Activated CD8-positive, alpha-beta memory T cell treated with anti-CD3 and anti-CD28 coated beads for 36 hours (primary cell): ENCODE measurements around the gene KRT26. TPM values are rescaled to one million over a fixed set of nuclear protein-coding genes. Genes with fewer than 3 reads are reported as not detected.
"Not testable (repeated sequence)": the region's sequence is repeated elsewhere in the genome, so short reads cannot be mapped to it uniquely, and the experiment has no call there.

Source experiments
- CTCF ChIA-PET: fragments of 350-600 bp; sonication (Branson Sonifier 250); formaldehyde crosslinking; loops from one replicate; lab custom pipeline; 2021; ENCODE audit warnings: antibody characterized with exemption; lab: Charles Lee
- POLR2A ChIA-PET: fragments of 350-600 bp; sonication (Branson Sonifier 250); formaldehyde crosslinking; loops from one replicate; lab custom pipeline; 2021; ENCODE audit warnings: antibody characterized with exemption; lab: Charles Lee
- total RNA-seq, 2 experiments: library from RNA; stranded (reverse); gene quantifications; one replicate each; pipeline ENCODE4 v1.2.3, GENCODE V29; 2021

KRT26 gene, protein sequence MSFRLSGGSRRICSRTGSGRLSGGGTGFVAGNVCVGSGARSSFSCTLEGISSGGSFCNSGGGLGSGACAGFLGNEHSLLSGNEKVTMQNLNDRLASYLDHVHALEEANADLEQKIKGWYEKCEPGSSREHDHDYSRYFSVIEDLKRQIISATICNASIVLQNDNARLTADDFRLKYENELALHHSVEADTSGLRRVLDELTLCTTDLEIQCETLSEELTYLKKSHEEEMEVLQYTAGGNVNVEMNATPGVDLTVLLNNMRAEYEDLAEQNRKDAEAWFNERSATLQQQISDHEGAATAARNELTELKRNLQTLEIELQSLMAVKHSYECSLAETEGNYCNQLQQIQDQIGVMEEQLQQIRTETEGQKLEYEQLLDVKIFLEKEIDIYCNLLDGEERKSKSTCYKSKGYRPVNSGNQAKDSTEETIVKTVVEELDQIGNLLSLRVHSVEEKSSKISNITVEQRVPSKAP
- not detected for total RNA-seq

DNA sequence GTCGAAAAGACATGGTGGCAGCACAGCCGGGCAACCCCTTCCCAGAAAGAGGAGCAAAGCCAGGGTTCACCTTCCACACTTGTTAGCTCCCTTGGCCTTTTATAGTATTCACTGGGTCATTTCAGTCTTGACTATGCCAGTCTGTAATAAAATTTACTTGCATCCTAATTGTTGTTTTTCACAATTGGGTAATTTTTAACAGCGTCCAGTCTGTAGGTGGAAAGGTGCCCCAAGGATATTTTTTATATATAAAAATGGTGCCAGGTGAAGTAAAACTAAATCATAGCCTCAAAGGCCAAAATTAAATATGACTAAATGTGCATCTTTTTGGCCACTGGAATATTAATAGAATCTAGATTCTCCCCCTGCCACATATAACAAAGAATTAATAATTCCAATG is at the start of gene KRT26:
TSS of gene KRT26 (minus strand) at position 101 of the 400 bp plus-strand sequence. CDS start at position 13, 88 bp downstream.
- ChIA-PET CTCF (no interaction called here), POLR2A (no interaction called here)

GRCh38 chr17:40821536-40821935 is 49.5 kb upstream of the KRT26 start:
- POLR2A ChIA-PET, result no interaction called here
- CTCF ChIA-PET, result interaction anchor here (0.6 kb wide), 1 partner anchor 161 kb away, joined by 5 read pairs; no protein-coding TSS in a partner anchor

GRCh38 chr17:40820228-40820838 is 48.3 kb upstream of the KRT26 start:
- ChIA-PET CTCF (no interaction called here), POLR2A (no interaction called here)

DNA sequence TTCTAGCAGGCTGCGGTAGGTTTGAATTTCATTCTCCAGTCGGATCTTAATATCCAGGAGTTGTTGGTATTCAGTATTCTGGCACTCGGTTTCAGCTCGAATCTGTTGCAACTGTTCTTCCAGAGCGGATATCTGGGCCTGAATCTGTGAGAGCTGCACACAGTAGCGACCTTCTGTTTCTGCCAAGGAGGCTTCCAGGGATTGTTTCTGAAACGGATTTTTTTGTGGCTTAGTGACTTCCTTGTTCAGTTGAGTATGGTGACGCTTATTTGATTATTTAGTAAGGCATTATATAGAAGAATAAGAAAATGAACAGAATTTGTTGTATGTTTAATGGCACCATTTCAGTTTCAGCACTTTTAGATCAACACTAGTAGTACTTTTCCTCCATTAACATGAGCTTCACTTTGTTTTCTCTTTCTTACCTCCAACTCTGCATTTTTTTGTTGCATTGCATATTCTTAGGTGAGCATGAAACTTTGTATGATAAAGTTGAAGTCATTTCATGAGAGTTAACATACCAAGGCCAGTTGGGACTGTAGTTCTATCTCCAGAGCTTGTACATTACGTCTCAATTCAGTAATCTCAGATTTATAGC is 47.6 kb upstream of the KRT26 start:
- ChIA-PET POLR2A (no interaction called here), CTCF (interaction anchor here (0.7 kb wide), 1 partner anchor 843 kb away, joined by 3 read pairs; no protein-coding TSS in a partner anchor)

DNA sequence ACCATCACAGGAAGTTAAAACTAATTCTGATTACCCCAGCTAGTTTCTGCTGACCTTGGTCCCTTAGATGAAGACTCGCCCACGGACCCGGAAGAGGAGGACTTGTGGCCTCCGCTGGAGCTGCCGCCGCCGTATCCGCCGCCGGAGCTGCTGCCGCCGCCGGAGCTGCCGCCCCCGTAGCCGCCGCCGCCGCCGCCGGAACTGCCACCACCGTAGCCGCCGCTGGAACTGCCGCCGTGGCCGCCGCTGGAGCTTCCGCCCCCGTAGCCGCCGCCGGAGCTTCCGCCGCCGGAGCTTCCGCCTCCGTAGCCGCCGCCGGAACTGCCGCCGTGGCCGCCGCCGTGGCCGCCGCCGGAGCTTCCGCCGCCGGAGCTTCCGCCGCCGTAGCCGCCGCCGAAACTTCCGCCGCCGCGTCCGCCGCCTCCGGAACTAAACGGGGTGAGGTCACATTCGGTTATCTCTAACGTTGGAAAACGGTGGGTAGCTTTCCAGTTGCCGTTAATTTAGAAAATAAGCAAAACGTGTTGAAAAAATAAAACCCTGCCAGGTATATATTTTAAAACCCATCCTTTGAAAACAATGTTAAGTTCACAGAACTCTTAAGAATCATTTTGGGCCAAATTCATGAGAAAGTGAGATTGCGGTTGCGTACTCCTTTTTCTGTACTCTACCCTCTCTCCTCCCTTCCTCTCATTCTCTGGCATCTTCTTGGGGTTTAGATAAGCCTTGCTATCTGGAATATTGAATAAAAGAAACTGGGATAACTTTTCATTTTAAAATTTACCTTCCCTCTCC is 46.9 kb upstream of the KRT26 start:
- POLR2A ChIA-PET, result interaction anchor here (0.6 to 1.2 kb wide), 4 partner anchors 9 to 1429 kb away, joined by 3 to 4 read pairs (median 3); no protein-coding TSS in a partner anchor
- CTCF ChIA-PET, result interaction anchor here (0.7 to 0.9 kb wide), 2 partner anchors 15 to 844 kb away, joined by 3 read pairs; no protein-coding TSS in a partner anchor

- ChIA-PET CTCF (interaction anchor here (0.9 kb wide), 1 partner anchor 15 kb away, joined by 3 read pairs; no protein-coding TSS in a partner anchor), POLR2A (interaction anchor here (0.6 to 1.2 kb wide), 4 partner anchors 9 to 1430 kb away, joined by 3 to 4 read pairs (median 3); no protein-coding TSS in a partner anchor)
Observed at GRCh38 chr17:40818343-40818732, 46.3 kb upstream of the KRT26 start.

GRCh38 chr17:40817103-40817682 is 45.2 kb upstream of the KRT26 start:
- POLR2A ChIA-PET, result no interaction called here
- CTCF ChIA-PET, result no interaction called here

GRCh38 chr17:40816569-40816968 is 44.6 kb upstream of the KRT26 start:
- CTCF ChIA-PET, result interaction anchor here (0.6 kb wide), 1 partner anchor 62 kb away, joined by 3 read pairs; no protein-coding TSS in a partner anchor
- POLR2A ChIA-PET, result no interaction called here

DNA sequence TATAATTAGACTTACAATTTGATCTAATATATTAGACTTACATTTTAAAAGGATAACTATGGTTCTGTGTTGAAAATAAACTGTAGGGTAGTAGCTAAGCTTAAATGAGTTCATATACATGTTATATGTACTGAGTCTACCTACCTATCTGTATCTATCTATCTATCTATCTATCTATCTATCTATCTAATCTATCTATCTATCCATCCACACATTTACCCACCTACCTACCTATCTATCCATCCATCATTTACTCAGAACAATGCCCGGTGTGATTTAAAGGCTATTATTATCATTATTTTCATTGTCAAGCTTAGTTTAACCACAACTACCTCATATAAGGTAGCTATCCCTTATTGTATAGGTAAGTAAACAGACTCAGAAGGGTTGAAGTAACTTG is 43.4 kb upstream of the KRT26 start:
- ChIA-PET POLR2A (no interaction called here), CTCF (interaction anchor here (1.0 kb wide), 1 partner anchor 986 kb away, joined by 4 read pairs; no protein-coding TSS in a partner anchor)

DNA sequence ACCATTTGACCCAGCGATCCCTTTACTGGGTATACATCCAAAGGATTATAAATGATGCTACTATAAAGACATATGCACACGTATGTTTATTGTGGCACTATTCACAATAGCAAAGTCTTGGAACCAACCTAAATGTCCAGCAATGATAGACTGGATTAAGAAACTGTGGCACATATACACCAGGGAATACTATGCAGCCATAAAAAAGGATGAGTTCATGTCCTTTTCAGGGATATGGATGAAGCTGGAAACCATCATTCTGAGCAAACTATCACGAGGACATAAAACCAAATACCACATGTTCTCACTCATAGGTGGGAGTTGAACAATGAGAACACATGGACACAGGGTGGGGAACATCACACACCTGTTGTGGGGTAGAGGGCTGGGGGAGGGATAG is 42.7 kb upstream of the KRT26 start:
- CTCF ChIA-PET, result interaction anchor here (1.0 kb wide), 1 partner anchor 987 kb away, joined by 4 read pairs; no protein-coding TSS in a partner anchor
- POLR2A ChIA-PET, result not testable (repeated sequence)

DNA sequence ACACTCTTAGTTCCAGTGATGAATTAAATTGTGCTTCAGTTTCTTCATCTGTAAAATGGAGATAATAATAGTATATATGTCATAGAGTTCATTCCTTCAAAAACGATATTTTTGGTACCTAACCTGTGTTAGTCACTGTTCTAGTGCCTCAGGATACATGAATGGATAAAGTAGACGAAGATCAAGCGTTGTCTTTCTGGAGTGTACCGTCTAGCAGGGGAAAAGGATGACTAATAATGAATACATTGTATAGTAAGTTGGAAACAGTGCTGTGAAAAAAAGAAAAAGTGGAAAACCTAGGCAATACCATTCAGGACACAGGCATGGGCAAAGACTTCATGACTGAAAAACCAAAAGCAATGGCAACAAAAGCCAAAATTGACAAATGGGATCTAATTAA is 41.8 kb upstream of the KRT26 start:
- CTCF ChIA-PET, result no interaction called here
- POLR2A ChIA-PET, result no interaction called here

DNA sequence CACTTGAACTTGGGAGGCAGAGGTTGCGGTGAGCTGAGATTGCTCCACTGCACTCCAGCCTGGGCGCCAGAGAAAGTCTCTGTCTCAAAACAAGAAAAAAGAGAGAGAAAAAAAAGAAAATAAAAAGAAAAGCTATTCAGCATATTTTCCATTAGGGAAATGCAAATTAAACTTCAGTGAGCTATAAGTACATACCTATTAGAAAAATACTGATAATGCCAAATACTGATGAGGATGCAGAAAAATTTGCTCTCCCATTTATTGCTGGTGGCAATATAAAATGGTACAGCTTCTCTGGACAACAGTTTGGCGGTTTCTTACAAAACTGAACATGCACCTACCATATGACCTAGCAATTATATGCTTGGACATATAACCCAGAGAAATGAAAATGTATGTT is 40.6 kb upstream of the KRT26 start:
- ChIA-PET POLR2A (interaction anchor here (0.5 kb wide), 1 partner anchor 22 kb away, joined by 3 read pairs; no protein-coding TSS in a partner anchor), CTCF (interaction anchor here (0.7 kb wide), 1 partner anchor 217 kb away, joined by 3 read pairs; no protein-coding TSS in a partner anchor)

DNA sequence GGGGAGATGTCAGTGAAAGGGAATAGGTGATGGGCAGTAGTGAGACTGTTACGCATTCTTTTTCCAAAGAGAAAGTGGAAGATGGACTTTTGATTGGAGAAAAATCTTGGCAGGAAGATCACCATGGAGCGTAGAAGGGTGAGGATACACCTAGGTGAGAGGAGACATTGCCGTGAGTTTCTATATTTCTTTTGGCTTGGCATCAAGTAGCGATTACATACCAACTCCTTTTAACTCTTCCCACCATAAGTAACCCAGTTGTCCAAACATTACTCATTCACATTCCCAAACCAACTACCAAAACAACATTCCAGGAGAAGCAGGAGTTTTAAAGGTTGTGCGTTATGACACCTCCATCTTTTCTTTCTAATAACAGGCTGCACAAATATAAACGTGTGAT is 38.5 kb upstream of the KRT26 start:
- ChIA-PET POLR2A (no interaction called here), CTCF (no interaction called here)

DNA sequence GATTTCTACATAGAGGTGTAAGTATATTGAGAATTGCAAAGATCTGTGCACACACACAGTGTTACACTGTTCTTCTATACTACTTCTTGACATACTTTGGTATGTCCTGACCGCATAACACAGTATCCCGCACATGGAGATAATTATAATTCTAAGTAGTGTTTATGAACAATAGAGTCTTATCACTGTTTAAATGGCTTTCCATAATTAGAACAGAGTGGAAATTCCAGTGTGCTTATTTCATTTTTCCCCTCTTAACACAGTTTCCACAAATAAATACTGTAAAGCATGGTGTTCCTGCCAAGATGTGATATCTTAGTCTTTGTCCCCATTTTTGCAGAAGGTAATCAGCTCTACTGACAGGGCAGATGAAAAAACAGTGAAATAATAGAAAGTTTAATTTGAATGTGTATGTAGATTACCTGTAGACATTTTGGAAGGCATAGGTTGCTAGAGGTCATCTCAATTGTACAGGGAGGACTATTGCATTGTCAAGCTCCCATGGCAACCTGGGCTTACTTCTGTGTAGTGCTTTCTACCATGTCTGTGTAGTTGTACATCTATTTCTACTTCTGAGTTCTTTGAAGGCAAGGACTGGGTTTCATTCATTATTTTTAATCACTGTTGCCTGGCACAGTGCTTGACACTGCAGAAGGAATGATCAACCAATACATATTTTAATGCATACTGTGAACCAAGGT is 37.9 kb upstream of the KRT26 start:
- CTCF ChIA-PET, result interaction anchor here (1.4 kb wide), 1 partner anchor 853 kb away, joined by 5 read pairs; no protein-coding TSS in a partner anchor

DNA sequence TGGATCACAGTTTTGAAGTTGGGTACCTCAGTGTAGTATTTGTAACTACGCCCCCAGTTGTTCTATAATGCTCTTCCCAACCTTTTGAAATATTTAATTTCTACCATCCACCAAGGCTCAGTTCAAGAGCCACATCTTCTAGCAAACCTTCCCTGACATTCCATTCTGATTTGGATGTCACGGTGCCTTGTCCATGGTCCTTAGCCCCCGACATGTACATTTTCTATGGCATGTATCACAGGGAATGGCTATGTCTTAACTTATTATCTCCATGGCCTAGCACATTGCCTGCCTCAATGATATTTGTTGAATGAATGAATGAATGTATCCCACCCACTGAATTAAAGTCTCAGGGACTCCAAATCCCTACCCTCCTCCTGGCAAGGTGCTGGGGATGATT is 34.1 kb upstream of the KRT26 start:
- ChIA-PET CTCF (interaction anchor here (1.6 kb wide), 1 partner anchor 857 kb away, joined by 5 read pairs; no protein-coding TSS in a partner anchor), POLR2A (no interaction called here)

More for the DNA sequence above, 37.9 kb upstream of the KRT26 start:
- POLR2A ChIA-PET, result no interaction called here

DNA sequence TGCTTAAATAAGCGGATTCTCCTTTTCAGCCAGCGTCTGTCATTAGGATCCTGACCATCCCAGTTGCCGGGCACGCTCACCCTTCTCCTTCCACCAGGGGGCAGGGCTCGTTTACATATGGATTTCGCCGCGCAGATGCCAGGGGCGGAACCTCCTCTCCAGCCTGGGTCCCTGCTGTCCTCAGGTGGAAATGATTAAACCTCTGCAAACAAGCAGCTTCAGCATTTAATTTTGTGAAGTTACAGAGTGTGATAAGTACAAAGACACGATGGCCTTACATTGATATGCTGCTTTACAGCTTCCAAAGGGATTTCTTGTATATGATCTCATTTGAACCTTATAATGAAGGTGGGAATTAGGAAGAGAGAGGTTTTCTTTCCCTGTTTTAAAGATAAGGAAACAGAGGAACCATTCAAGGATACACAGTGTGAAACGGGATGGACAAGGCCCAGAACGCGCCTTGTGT is 31.6 kb upstream of the KRT26 start:
- ChIA-PET CTCF (interaction anchor here (0.6 to 1.5 kb wide), 5 partner anchors 15 to 519 kb away, joined by 3 to 4 read pairs (median 3); no protein-coding TSS in a partner anchor), POLR2A (interaction anchor here (0.6 kb wide), 1 partner anchor 1006 kb away, joined by 3 read pairs; no protein-coding TSS in a partner anchor)

DNA sequence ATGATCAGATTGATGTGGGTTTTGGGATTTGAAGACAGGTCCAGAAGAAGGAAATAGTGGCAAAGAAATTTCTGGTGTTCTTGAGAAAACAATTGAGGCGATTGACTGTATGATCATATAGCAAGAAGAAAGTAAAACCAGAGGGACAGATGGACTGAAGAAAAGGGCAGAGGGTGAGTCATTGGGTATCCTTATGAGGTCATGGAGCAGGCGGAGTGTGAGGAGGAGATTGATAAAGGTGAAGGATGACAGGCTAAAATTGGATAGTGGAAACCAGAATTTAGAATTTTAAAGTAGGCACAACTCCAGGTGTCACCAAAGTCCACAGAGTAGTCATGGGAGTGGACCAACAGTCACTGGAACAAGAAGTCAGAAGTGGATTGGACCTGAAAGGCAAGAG is 29.2 kb upstream of the KRT26 start:
- CTCF ChIA-PET, result no interaction called here
- POLR2A ChIA-PET, result no interaction called here
